ENCODE results near the gene CRTC2.

Gene CRTC2

DNA sequence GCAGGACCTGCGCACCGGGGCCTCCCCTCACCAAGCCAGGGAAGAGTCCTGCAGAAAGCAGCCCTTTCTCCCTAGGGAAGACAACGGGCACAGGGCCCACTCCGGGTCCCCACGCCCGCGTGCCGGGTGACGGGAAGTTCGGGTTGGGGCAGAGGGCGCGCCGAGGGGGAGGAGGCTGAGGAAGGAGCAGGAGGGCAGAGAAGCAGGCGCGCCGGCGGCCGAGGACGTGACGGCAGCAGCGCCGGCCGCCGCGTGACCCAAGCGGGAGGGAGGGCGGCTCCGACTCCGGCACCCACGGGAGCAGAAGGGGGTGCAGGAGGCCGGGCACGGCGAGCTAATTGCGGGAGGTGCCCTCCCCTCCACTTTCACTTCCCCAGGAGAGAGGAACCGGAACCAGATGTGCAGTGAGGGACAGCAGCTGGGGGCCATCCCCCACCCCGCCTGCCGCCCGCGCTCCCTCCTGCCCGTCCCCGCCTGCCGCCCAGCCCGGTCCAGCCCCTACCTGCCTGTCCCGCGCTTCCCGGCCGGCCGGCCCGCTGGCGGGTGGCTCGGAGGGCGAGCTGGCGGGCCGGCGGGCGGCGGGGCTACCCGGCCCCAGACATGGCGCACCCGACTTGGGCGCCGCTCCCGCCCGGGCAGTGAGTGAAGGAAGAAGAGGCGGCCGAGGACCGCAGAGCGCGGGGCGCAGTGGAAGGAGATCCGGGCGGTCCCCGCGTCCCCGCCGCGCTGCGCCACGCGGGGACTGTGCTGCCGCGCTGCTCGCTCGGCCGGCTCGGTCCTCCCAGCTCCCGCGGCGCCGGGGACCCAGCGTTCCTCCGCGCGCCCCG, 12.4 kb downstream of the CRTC2 start:
- DNase-seq, result peak; percentile 48

DNA sequence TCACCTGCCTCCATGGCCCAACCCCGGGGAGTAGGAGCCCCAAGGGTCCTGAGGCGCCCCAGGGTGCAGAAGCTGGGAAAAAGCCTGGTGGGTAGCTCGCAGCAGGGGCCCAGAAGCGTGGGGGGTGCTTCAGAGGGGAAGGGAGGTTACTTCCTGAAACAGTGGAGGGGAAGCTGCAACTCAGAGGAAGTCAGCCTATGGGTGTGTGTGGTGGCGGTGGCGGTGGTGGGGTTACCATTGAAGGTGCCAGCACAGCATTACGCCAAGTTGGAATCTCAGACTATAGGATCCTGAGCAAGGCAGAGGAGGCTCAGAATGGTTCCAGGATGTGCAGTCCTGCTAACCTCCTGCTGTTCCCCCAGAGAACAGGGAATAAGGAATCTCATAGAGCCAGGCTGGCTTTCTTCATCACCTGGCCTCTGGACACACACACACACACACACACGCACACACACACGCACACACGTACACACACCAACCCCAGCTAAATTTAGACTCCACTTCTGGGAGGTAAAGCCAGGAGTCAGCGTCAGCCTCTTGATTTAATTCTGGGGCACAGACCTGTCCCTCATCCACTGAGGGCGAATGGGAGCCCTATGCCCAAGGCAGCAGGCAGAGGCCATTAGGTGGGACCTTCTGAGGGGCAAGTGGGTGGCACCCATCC, 13.1 kb downstream of the CRTC2 start:
- peak; percentile 23 for DNase-seq

DNA sequence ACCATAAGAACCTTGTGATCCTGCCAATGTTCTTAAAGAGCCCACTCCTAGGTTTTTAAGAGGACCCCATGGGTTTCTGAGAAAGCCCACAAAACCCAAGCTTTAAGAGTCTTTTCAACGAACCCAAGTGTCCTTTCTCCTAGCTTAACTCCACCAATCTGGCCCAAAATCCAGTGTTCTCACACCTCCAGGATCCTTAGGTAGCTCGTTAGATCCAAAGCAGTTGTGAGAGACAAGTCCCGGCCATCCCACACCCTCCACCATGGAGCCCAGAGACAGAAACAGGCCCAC, 13.6 kb downstream of the CRTC2 start:
- no peak for DNase-seq

DNA sequence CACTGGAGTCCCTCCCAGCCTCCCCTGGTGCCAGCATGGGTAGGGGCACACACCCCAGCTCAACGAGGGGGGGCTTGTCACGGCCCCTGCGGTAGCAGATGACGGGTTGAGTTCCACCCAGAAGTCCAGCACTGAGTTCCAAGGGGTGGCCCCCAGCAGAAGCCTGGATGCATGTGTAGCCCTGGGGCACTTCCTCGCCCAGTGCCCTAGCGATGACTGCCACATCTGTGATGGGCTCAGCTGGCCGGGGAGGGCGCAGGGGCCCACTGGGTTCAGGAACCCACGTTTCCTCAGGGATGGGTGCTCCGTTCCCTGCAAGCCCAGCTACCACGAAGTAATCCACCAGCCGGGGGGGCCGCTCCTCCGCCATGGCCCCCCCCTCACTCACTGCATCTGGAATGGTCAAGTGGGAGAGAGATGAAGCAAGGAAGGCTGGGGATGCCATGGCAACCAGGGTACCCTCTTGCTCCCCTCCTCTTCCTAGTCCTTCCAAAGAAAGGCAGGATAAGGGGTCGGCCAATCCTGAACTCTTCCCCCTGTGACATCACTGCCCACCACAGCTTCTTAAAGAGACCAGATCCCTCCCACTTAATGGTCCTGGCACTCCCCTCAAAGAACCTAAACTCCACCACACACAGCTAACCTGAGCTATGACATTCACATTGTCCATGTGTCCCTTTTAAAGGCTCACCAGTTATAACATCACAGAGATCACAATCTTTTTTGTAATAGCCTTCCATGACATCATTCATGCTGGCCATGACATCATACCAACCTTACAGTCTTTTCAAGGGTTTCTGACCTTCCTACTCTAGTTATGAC, 14.2 kb downstream of the CRTC2 start:
- no peak for DNase-seq

DNA sequence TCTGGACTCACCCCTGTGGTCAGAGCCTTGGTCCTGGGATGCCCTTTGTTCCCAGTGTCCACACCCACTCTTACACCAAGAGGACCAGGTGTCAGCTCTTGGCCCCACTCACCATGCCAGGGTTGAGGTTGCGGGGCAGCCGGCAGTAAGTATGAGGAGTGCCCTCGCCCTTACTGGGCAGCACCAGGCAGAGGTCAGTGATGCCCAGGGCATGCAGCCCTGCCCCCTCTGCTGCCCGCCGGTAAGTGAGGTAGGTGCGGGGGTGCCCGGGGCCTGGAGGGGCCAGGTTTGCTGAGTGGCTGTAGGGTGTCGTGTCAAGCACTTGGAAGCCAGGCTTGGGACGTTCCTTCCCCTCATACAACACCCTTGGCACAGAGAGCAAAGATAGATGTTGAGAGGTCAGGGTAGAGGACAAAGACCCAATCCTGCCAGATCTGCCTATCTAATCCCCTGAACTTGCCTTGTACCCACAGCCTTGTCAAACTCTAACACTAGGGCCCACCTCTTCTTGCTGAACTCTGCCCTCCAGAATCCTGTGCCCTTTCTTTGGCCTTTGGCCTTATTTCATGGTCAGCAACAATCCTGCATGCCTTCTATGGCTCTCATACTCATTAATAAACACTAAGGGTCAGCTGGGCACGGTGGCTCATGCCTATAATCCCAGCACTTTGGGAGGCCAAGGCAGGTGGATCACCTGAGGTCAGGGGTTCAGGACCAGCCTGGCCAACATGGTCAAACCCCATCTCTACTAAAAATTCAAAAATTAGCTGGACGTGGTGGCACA, 15.5 kb downstream of the CRTC2 start:
- DNase-seq, result no peak

DNA sequence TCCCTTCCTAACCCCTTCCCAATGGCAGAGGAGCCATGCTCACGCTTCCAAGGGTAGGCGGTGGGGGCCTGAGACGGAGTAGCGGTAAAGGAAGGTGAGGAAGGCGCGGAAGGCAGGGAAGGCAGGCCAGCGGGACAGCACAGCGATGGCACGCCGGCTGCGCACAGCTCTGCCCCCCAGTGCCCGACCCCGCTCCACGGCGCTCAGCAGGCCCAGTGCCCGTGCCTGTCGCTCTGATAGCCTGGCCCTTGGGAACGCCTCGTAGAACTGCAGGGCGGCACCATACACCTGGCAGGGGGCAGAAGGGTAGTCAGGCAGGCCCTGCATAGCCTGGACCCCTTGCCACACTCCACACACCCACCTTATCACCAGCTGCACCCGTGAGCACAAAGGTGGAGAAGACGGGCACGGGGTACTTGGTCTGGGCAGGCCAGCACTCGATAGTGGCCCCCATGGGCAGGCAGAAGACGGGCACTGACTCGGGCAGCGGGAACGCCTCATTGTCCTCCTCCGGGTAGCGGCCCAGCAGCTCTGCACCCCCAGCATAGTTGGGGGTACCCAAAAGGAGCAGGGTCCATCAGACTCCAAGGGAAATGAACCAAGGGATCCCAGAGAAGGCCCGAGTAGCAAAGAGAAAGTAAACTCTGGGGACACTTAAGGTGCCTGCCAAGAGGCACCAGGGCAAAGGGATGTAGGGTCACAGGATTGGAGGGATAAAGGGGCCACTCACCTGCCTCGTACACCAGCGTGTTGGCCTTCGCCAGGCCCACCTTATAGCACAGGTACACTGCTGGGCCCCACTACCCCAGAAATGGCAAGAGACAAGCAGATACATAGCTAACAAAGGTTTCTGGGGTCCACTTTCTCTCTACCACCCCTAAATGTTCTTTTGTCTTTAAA, 16.3 kb downstream of the CRTC2 start:
- no peak for DNase-seq

DNA sequence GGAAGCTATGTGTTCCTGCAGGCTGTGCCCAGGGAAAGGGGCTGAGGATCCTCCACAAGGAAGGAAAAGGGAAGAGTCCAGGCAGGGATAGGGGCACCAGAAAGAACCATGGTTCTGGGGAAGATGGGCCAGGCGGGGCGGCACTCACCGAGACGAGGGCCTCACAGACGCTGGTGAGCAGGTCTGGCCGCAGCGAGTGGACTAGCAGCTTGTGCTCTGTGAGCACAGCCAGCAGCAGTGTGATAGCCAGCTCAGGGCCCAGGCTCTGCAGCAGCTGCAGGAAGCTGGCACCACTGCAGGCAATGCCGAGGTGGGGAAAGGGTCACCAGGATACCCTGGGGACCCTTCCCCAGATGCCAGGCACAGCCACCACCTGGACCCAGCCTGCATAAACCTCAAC, 17.7 kb downstream of the CRTC2 start:
- DNase-seq, result no peak

DNA sequence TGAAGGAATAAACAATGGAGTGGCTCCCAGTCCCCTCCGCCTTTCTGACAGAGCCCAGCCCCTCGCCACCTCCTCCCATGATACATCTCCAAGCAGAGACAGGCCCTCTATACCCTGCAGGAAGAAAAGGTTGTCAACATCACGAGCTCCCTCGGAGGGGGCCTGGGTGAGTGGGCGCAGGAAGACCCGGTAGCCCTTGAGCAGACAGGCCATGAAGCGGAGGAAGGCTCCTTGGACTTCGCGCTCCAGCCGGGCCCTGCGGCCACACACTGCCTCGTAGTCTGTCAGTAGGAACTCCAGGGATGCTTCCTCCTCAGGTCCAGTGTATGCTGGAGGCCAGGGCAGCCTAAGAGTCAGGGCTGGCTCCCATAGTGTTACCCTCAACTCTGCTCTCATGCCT, 18.9 kb downstream of the CRTC2 start:
- no peak for DNase-seq

DNA sequence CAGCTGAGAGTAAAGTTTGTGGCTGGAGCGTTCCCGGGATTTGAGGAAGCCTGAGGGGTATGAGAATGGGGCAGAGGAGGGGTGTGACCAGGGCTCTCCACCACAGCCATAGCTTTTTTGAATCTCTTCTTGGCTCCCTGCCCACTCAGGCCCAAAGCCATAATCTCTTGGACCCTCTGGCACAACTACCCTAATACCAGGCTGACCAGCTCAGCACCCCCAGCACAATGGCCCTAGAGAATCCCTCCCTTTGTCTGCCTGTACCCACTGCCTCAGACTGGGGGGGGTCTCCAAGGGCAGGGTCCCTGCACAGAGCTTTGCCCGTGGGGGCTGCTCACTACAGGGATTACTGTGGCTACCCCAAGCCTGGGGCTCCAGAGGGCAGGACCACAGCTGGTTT, 19.4 kb downstream of the CRTC2 start:
- DNase-seq, result no peak

DNA sequence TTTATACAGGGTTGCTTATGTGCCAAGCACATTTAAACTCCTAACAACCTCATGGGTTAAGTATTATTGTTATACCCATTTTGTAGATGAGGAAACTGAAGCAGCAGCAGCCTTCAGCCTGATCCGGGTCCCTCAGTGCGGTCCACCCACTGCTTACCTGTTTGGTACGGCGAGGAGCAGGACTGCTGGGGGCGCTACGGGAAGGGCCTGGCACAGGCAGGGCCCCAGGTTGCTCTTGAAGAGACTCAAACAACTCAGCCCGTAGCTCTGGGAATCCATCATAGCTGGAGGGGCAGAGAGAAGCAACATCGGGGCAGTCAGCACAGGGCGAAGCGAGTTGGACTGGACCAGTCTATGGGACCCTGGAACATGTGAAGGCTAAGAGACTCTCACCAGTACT, 21.1 kb downstream of the CRTC2 start:
- DNase-seq, result no peak

DNA sequence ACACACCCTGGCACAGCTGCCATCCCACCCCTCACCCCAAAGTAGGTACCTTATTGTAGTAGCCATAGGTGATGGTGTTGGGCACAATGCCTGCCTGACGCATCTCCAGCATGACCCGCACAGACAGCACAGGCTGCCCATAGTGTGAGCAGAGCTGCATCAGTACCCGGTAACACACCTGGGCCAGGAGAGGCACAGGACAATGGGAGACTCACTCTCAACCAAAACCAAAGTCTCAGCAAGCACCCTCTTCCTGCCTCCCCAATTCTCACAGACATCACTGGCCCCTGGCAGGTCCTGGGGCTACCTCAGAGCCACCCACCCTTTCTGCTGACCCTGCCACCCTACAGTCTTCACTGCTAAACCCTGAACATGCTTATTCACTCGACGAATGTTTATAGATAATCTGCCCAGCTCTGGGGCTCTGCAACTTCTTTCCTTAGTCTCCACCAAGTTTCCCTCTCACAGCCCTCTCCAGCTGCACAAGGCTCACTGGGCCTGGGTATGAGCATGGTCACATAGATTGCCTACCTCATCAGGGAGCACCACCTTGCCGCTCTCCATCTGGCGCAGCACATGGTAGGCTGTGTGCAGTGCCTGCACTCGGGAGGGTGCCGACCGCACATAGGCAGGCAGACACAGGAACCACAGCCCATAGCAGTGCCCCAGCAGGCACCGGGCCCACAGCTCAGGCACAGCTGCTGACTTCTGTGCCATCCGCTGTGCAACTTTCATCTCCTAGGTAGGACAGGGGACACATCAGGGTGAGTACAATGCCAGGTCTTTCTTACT, 22.2 kb downstream of the CRTC2 start:
- no peak for DNase-seq

DNA sequence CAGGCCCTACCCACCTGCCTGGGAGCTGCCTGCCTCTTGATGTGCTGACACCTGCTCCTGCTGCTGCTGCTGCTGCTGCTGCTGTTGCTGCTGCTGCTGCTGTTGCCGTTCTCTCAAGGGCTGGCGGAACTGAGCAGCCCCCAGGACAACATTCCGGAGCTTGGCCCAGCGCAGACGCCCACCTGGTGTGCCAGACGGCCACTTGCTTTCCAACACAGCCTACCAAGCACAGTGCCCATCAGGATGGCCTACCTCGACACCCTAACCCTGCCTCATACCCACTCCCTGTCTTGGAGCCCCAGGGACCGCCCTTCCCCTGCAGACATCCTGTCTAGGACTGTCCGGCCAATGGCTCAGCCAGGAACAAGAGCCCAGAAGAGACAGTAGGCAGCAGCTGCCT, 23.7 kb downstream of the CRTC2 start:
- DNase-seq, result no peak

DNA sequence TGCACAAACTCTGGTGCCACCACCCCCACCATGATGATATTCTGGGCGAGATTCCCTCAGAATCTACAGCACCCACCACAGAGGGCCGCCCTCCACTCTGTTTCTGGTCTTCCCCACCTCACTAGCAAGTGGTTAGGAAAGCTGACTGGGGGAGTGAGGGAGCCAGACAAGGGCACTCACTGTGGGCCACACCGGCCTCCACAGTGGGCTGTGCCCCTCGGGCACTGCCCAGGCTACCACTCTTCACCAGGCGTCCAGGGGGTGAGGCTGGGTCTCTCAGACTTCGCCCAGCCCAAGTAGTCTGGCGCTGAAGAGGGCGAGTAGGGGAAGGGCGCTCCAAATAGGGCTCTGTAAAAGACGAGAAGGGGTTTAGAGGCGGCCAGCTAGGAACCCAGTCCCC, 24.5 kb downstream of the CRTC2 start:
- DNase-seq, result no peak

DNA sequence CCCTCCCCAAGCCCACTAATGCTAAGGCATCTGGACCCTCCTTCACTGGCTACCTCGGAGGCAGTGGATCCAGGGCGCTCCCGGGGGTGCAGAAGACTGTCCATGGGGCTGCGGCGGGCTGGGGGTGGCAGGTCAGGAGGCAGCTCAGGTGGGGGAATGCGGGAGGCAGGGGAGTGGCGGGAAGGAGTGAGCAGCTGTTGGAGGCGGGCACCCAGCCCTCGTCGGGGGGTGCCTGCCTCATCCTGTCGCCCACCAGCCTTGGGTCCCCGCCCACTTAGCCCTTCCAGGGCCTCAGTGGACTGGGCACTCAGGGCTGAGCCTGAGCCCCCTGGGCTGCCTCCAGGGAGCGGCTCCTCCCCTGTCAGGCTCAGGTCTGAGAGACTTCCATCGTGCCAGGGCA, 25.0 kb downstream of the CRTC2 start:
- DNase-seq, result no peak

DNA sequence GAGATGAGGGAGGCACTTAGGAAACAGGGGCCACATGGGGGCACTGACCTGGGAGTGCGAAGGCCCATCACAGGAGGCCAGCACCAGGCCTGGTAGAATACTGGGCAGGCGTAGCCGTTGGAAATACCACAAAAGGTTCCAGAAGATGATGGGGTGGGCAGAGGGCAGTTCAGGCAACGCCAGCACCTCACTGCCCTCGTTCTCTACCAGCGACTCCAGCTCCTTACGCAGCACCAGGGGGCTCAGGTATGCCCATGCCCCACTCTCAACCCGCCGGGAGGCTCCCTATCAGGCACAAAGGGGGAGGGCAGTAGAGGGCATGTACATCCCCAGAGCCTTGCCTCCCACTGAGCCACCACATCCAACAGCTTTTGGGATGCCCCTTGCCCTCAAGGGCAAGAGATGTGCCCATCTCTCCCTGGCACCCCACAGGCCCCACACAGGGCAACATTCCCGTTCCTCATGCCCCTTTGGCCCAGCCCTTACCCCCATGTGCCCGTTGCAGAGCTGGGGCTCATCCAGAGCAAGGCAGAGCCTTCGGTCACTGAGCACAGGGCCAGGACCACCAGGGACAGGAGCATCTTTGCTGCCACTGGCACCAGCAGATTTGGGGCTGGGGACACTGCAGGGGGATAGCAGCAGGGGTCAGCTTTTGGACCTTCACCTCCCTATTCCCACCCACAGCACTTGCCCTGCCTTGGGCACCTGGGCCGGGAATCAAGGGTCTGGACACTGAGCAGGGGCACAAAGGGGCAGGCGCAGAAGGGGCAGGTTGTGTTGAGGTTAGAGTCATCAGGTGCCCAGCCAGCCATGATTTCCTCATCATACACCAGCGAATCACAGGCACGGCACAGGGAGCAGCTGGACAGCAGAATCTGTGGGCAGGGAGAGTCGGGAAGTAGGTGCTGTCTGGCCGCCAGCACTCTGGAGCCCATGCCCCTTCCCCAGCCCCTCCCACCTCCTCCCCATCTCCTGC, 26.0 kb downstream of the CRTC2 start:
- DNase-seq, result no peak

DNA sequence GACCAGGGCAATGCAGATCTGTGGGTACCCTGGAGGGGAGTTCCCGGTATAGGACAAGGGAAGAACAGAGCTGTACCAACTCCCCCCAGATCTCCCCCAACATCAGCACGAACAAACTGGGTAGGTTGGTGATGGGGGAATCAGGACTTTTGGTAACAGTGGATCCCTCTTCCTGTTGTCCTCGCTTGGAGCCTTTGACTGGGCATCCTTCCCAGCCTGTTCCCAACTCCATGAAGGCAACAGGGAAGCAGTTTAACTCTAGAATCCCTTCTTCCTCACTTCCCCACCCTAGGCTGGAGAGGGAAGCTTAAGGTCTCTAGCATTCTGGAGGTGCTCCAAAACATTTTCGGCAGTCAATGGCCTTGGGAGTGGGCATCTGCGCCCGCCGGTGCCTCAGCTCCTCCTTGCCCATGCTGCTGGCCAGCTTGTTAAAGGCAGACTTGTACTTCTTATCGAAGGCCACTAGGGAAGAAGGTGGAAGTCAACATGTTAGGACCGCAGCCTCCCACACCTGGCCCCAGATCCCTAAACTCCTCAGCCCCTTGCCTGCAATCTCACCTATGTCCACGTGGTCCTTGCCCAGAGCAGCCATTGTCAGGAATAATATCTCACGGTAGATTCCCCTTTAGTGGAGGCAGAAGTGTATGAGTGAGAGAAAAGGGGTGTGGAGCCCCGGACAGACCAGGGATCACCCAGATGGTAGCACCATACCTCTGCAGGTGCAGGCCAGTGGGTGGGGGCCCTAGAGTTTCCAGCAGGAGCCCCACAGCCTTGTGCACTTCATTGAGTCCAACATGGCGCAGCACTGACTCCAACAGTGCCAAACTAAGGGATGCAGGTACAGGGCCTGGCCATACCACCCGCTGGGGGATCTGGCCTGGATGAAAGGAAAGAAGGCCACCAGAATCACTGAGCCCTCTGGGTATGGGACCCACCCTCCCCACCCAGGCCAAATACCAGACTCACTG, 28.1 kb downstream of the CRTC2 start:
- no peak for DNase-seq

DNA sequence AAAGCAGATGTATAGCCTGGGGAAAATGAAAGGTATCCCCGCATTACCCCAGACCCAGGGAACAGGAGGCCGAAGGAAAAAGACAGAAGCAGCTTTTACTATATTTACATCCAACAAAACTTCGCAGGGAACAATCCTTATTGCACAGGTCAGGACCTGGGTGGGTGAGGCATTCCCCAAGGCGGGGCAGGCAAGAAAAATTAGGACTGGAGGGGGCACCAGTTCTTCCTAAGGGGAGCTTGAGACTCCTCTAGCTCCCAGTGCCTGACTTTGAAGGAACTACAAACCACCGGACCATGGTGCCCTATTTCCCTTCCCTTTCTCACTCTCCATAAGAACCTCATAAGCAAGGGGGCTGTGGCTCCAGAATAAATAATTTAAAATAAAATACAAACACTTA, 29.0 kb downstream of the CRTC2 start:
- DNase-seq, result no peak

DNA sequence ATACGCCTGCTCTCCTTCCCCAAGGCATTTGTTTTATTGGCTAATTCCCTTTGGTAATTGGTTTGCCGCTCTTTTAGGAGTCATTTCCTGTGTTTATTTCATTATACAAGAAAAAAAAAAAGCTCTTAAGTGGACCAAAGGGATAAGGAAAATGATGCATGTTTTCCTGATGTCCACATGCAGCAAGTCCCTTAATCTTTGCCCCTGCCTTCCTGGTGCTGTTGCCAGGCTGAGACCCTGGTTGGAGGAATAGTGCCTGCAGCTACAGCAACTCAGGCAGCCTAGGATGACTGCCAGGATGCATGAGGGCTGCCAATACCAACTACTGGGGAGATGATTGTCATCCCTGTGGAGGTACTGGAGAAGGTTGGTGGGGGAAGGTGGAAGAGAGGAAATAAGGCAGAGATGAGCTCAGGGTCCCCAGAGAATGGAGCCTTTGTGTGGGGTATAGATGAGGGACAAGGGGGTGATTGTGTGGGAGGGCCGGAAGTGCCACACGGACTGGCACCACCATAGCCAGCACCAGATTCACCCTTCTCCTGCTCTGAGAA, 29.5 kb downstream of the CRTC2 start:
- no peak for DNase-seq
